ENCODE measurements around the gene ST6GAL1.

DNA sequence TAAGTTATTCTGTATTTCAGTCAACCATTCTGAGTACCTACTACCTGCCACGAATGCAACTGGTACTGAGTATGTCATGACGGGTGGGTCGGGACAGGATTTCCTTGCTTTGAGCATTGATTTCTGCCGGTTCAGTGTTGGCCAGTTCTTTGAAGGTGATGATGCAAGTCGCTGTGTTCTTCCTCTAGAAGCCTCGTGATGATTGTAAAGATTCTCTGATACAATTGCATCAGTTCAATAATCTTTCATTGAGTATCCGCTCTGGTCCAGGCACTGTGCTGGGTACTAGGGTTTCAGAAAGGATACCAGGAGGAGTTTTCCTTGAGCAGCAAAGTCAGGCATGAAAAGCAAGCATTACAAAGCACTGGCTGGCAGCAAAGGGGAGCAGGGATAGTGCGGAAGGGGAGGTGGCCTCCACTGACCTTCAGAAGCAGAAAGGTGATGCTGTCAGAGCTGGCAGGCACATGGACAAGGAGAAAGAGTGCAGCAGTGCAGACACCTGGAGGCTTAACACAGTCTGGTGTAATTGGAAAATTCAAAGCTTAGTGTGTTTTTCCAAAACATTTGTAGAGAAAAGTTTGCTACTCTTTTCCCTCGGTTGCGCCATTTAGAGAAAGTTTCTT is 108.9 kb downstream of the ST6GAL1 start:
- TF ChIP-seq, protein P1, sequence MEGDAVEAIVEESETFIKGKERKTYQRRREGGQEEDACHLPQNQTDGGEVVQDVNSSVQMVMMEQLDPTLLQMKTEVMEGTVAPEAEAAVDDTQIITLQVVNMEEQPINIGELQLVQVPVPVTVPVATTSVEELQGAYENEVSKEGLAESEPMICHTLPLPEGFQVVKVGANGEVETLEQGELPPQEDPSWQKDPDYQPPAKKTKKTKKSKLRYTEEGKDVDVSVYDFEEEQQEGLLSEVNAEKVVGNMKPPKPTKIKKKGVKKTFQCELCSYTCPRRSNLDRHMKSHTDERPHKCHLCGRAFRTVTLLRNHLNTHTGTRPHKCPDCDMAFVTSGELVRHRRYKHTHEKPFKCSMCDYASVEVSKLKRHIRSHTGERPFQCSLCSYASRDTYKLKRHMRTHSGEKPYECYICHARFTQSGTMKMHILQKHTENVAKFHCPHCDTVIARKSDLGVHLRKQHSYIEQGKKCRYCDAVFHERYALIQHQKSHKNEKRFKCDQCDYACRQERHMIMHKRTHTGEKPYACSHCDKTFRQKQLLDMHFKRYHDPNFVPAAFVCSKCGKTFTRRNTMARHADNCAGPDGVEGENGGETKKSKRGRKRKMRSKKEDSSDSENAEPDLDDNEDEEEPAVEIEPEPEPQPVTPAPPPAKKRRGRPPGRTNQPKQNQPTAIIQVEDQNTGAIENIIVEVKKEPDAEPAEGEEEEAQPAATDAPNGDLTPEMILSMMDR (conservative IDR thresholded peaks at IDR 0.05; ENCODE audit: low read depth, low read length): no peak
- no peak for TF ChIP-seq EZH2 (IDR thresholded peaks at IDR 0.05; ENCODE audit: borderline replicate concordance, low read depth, low read length, poor library complexity, severe bottlenecking)

Data from A673 (cell line).